Thyroid gland (tissue), 4 donors: ENCODE measurements around the gene RCOR1. TPM values are rescaled to one million over a fixed set of nuclear protein-coding genes. Genes with fewer than 3 reads are reported as not detected.

ENCODE experiments used
- DNase-seq, 2 donors: peaks; one replicate each; pipeline ENCODE4 v3.0.0-alpha.2; 2019
- H3K27ac ChIP-seq, 3 donors: fragments of 200-600 bp; sonication (generic); 1 replicate in 2 of 3; 2 replicates in 1 of 3; pipeline ENCODE4 v1.5.1; 2016 to 2019; ENCODE audit warnings: mild to moderate bottlenecking in 1 of 3, moderate library complexity in 1 of 3
- H3K27me3 ChIP-seq: fragments of 200-600 bp; sonication (generic); one replicate; pipeline ENCODE4 v1.5.1; 2019
- H3K36me3 ChIP-seq, 2 donors: fragments of 200-600 bp; sonication (generic); one replicate each; pipeline ENCODE4 v1.5.1; 2016 to 2019
- H3K4me1 ChIP-seq, 2 donors: fragments of 200-600 bp; sonication (generic); one replicate each; pipeline ENCODE4 v1.5.1; 2017 to 2019
- H3K4me3 ChIP-seq, 3 donors: fragments of 200-600 bp; sonication (generic); replicated peaks in 1 of 3; 1 replicate in 2 of 3; 2 replicates in 1 of 3; pipeline ENCODE4 v1.5.1; 2016; ENCODE audit warnings: mild to moderate bottlenecking in 1 of 3
- H3K9me3 ChIP-seq: fragments of 200-600 bp; sonication (generic); one replicate; pipeline ENCODE4 v1.5.1; 2017
- POLR2A ChIP-seq, 2 donors: fragments of 450-650 bp; IDR thresholded peaks; one replicate each; pipeline ENCODE4 v1.6.1; 2017; ENCODE audit warnings: antibody characterized with exemption in 2 of 2, mild to moderate bottlenecking in 2 of 2, moderate library complexity in 1 of 2
- WGBS, 2 donors: methylation state at CpG; one replicate each; pipeline ENCODE4 v1.1.5; 2017; 5-methylcytosine and 5-hydroxymethylcytosine counted together
- intact Hi-C: fragments of 100-400 bp; cut with DNase I; formaldehyde crosslinking; loops from one replicate; pipeline ENCODE4 v1.15.1; 2023
- total RNA-seq, 4 donors: library from RNA; depleted of rRNA; stranded (reverse); fragments of >200 nt; gene quantifications; one replicate each; pipeline ENCODE4 v1.2.3, GENCODE V29; 2016
- TF ChIP-seq, protein P1 (sequence below), 6 experiments: fragments of 200-600 bp in 3 of 6; fragments of 450-650 bp in 3 of 6; sonication (generic) in 3 of 6; IDR thresholded peaks; one replicate each; pipeline ENCODE4 v1.5.1; 2016 to 2019; ENCODE audit warnings: antibody characterized with exemption in 6 of 6, mild to moderate bottlenecking in 2 of 6, inconsistent platforms in 1 of 6, moderate library complexity in 1 of 6

Gene RCOR1
- total RNA-seq, 4 donors from 2014 or later, result 9.4 to 14.2 (median 11.3) TPM

DNA sequence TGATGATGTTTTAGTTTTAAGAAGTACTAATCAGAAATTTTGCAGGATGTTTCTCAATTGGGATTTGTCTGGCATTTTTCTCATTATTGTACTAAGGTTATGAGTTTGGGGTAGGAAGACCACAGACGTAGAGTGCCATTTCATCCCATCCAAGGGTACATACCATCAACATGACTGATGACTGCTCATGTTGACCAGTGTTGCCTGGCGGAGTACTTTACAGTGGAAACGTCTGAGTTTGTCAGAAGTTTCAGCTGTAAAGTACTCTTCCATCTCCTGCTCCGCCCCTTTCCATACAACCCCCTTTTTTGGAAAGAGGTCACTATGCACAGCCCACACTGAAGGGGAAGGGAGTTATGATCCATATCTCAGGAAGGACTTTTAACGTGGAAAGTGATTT is 74.2 kb downstream of the RCOR1 start:
- intact Hi-C loops, result no loop called here
- no peak overlapping the region for H3K4me3 ChIP-seq
- no peaks in the 10 kb centered on the region for H3K27me3 ChIP-seq
- WGBS, 2 donors, result 80 to 85% methylated on average over 5 of the region's 5 CpGs
- no peaks in the 10 kb centered on the region for H3K36me3 ChIP-seq
- no peak for DNase-seq
- H3K27ac ChIP-seq, result no peak overlapping the region
- TF ChIP-seq POLR2A (IDR thresholded peaks at IDR 0.05), result no peak
- TF ChIP-seq, protein P1, sequence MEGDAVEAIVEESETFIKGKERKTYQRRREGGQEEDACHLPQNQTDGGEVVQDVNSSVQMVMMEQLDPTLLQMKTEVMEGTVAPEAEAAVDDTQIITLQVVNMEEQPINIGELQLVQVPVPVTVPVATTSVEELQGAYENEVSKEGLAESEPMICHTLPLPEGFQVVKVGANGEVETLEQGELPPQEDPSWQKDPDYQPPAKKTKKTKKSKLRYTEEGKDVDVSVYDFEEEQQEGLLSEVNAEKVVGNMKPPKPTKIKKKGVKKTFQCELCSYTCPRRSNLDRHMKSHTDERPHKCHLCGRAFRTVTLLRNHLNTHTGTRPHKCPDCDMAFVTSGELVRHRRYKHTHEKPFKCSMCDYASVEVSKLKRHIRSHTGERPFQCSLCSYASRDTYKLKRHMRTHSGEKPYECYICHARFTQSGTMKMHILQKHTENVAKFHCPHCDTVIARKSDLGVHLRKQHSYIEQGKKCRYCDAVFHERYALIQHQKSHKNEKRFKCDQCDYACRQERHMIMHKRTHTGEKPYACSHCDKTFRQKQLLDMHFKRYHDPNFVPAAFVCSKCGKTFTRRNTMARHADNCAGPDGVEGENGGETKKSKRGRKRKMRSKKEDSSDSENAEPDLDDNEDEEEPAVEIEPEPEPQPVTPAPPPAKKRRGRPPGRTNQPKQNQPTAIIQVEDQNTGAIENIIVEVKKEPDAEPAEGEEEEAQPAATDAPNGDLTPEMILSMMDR (IDR thresholded peaks at IDR 0.05), result no peak
- no peaks in the 10 kb centered on the region for H3K9me3 ChIP-seq
- no peaks in the 10 kb centered on the region for H3K4me1 ChIP-seq

- no peaks in the 10 kb centered on the region for H3K36me3 ChIP-seq
- H3K9me3 ChIP-seq, result no peaks in the 10 kb centered on the region
- no peak for TF ChIP-seq POLR2A (IDR thresholded peaks at IDR 0.05)
- TF ChIP-seq, protein P1 (IDR thresholded peaks at IDR 0.05), result no peak
- 82 to 91% methylated on average over 2 of the region's 2 CpGs for WGBS, 2 donors
- H3K27me3 ChIP-seq, result no peaks in the 10 kb centered on the region
- H3K27ac ChIP-seq, result no peak overlapping the region
- intact Hi-C loops, result no loop called here
- H3K4me1 ChIP-seq, result no peaks in the 10 kb centered on the region
- DNase-seq, result no peak
- H3K4me3 ChIP-seq, result no peak overlapping the region
Measured at GRCh38 chr14:102667703-102668102, 75.3 kb downstream of the RCOR1 start.

DNA sequence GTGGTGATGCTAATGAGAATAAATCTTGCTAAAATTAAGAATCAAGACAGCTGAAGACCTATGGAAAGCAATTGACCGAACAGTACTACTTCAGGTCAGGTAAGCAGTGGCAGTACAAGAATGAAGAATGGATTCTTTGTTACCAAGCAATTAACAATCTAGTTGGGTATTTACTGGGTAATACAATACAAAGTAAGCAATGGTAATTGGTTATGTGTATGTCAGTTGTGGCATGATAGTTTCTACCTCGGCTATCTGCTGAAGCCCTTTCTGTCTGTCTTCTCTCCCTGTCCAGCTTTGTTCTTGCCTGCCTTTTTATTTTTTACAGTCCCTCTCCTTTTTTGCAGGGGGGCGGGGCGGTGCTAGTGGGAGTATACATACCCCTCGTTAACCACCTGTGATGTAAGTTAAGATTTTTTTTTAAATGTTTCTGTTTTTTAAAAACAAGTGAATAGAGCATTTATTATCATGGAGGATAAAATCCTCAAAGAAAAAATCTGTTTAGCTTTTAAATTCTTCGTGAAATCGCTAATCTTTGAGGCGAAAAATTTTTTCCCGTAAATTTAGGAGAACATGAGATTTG is 75.9 kb downstream of the RCOR1 start:
- Histone ChIP-seq H3K4me1 (no peaks in the 10 kb centered on the region), H3K27me3 (no peaks in the 10 kb centered on the region), H3K27ac (no peak overlapping the region), H3K4me3 (no peak overlapping the region), H3K9me3 (no peaks in the 10 kb centered on the region), H3K36me3 (no peaks in the 10 kb centered on the region)
- WGBS, 2 donors, result 91 to 95% methylated on average over 9 of the region's 9 CpGs
- intact Hi-C loops, result no loop called here
- TF ChIP-seq, protein P1 (IDR thresholded peaks at IDR 0.05), result no peak
- no peak for TF ChIP-seq POLR2A (IDR thresholded peaks at IDR 0.05)
- DNase-seq, result no peak

DNA sequence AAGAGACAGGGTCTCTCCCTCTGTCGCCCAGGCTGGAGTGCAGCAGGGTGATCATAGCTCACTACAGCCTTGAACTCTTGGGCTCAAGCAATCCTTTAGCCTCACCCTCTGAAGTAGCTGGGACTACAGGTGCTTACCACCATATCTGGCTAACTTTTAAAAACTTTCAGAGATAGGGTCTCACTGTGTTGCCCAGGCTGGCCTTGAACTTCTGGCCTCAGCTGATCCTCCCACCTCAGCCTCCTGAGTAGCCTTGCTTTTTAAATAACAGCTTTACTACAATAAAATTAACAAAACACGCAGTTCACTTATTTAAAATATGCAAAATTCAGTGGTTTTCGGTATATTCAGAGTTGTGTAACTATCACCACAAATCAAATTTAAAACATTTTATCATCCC is 79.0 kb downstream of the RCOR1 start:
- intact Hi-C loops, result no loop called here
- Histone ChIP-seq H3K9me3 (no peaks in the 10 kb centered on the region), H3K36me3 (no peaks in the 10 kb centered on the region), H3K27ac (no peak overlapping the region), H3K4me3 (no peak overlapping the region), H3K27me3 (no peaks in the 10 kb centered on the region), H3K4me1 (no peaks in the 10 kb centered on the region)
- 98 to 100% methylated on average over 3 of the region's 3 CpGs for WGBS, 2 donors
- DNase-seq, result no peak
- TF ChIP-seq POLR2A (IDR thresholded peaks at IDR 0.05), result no peak
- TF ChIP-seq, protein P1 (IDR thresholded peaks at IDR 0.05), result no peak

DNA sequence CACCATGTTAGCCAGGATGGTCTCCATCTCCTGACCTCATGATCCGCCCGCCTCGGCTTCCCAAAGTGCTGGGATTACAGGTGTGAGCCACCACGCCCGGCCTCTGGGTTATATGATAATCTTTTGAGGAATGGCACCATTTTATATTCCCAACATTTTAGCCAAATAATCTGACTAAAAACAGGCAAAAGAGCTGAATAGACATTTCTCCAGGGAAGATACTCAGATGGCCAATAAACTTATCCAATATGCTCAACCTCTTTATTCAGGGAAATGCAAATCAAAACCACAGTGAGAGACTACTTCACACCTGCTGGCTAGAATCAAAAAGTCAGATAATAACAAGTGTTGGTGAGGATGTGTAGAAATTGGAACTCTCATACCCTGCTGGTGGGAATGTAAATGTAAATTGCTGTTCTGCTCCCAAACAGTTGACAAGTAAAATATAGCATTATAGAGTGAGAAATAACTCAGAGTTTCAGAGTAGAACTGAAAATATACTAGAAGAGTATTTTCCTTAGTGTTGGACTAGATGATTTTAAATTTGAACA is 80.0 kb downstream of the RCOR1 start:
- no peaks in the 10 kb centered on the region for H3K27me3 ChIP-seq
- 98 to 99% methylated on average over 5 of the region's 5 CpGs for WGBS, 2 donors
- intact Hi-C loops, result no loop called here
- no peak for DNase-seq
- no peak overlapping the region for H3K4me3 ChIP-seq
- TF ChIP-seq, protein P1 (IDR thresholded peaks at IDR 0.05), result no peak
- TF ChIP-seq POLR2A (IDR thresholded peaks at IDR 0.05), result no peak
- no peaks in the 10 kb centered on the region for H3K9me3 ChIP-seq
- H3K36me3 ChIP-seq, result no peaks in the 10 kb centered on the region
- H3K4me1 ChIP-seq, result no peaks in the 10 kb centered on the region
- H3K27ac ChIP-seq, result no peak overlapping the region
